Measurements from ENCODE around the gene HSPA2. TPM values are rescaled to one million over a fixed set of nuclear protein-coding genes. Genes with fewer than 3 reads are reported as not detected.

The HSPA2 gene
- total and polyA plus RNA-seq, 2 of the 13 experiments (the other 11 are each of a cell fraction or from before 2014, with no cell fraction given): 0.15 to 0.27 TPM

DNA sequence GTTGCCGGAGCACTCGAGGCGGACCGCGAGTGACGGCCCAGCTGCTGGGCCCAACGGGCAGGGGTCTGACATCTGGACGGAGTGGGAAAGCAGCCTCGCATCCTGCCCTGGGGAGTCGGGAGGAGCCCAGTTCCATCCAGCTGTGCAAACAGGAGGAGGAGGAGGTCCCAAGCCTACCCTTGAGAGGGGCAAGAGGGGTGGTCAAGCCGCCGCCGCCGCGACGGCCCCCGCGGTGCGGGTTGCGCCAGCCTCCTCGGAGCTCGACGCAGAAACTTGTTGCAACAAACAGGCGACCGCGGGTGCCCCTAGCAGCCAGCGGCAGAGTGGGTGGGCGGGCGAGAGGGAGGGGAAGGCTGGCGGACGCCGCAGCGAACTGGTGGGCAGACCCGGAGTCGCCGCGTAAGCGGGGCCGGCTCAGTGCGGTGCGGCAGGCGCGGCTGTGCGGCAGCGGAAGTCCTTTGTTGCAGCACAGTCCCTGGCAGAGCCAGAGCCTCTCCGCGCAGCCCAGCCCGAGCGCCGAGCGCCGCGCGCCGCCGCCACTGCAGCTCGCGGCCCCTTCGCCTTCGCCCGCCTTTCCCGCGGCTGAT lies 36.1 kb upstream of the HSPA2 start, which contains the start of gene ZBTB1 (continued):
- TF ChIP-seq SAP130 (CRISPR knock-in tag; IDR thresholded peaks at IDR 0.05; ENCODE audit: low read depth): no peak; the same call in none of the 2 replicates
- TF ChIP-seq STAG1 (CRISPR knock-in tag; IDR thresholded peaks at IDR 0.05): no peak
- TF ChIP-seq ZNF547 (CRISPR knock-in tag; IDR thresholded peaks at IDR 0.05): peak; percentile 17; the same call in 1 of the 2 replicates
- peak; percentile 84 for TF ChIP-seq TAF1 (CRISPR knock-in tag; IDR thresholded peaks at IDR 0.05)
- TF ChIP-seq, protein P1, sequence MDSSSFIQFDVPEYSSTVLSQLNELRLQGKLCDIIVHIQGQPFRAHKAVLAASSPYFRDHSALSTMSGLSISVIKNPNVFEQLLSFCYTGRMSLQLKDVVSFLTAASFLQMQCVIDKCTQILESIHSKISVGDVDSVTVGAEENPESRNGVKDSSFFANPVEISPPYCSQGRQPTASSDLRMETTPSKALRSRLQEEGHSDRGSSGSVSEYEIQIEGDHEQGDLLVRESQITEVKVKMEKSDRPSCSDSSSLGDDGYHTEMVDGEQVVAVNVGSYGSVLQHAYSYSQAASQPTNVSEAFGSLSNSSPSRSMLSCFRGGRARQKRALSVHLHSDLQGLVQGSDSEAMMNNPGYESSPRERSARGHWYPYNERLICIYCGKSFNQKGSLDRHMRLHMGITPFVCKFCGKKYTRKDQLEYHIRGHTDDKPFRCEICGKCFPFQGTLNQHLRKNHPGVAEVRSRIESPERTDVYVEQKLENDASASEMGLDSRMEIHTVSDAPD (CRISPR knock-in tag; IDR thresholded peaks at IDR 0.05): 0 out of 2 replicates have a peak, but pooled peaks have one; percentile 3
- TF ChIP-seq FIP1L1 (IDR thresholded peaks at IDR 0.05; ENCODE audit: borderline replicate concordance, insufficient read depth, low read depth, low read length): no peak
- TF ChIP-seq ATF7-NPFF (CRISPR knock-in tag; IDR thresholded peaks at IDR 0.05; ENCODE audit: low read depth): no peak; the same call in 1 of the 2 replicates
- no peak for TF ChIP-seq KLF9 (CRISPR knock-in tag; IDR thresholded peaks at IDR 0.05; ENCODE audit: low read depth)
- no peak for TF ChIP-seq ZNF569 (CRISPR knock-in tag; IDR thresholded peaks at IDR 0.05; ENCODE audit: borderline replicate concordance)
- TF ChIP-seq, protein P2, sequence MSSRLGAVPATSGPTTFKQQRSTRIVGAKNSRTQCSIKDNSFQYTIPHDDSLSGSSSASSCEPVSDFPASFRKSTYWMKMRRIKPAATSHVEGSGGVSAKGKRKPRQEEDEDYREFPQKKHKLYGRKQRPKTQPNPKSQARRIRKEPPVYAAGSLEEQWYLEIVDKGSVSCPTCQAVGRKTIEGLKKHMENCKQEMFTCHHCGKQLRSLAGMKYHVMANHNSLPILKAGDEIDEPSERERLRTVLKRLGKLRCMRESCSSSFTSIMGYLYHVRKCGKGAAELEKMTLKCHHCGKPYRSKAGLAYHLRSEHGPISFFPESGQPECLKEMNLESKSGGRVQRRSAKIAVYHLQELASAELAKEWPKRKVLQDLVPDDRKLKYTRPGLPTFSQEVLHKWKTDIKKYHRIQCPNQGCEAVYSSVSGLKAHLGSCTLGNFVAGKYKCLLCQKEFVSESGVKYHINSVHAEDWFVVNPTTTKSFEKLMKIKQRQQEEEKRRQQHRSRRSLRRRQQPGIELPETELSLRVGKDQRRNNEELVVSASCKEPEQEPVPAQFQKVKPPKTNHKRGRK (CRISPR knock-in tag; IDR thresholded peaks at IDR 0.05): no peak
- TF ChIP-seq KLF15 (CRISPR knock-in tag; IDR thresholded peaks at IDR 0.05; ENCODE audit: borderline replicate concordance): 0 out of 2 replicates have a peak, but pooled peaks have one; percentile 24
- TF ChIP-seq, protein P3, sequence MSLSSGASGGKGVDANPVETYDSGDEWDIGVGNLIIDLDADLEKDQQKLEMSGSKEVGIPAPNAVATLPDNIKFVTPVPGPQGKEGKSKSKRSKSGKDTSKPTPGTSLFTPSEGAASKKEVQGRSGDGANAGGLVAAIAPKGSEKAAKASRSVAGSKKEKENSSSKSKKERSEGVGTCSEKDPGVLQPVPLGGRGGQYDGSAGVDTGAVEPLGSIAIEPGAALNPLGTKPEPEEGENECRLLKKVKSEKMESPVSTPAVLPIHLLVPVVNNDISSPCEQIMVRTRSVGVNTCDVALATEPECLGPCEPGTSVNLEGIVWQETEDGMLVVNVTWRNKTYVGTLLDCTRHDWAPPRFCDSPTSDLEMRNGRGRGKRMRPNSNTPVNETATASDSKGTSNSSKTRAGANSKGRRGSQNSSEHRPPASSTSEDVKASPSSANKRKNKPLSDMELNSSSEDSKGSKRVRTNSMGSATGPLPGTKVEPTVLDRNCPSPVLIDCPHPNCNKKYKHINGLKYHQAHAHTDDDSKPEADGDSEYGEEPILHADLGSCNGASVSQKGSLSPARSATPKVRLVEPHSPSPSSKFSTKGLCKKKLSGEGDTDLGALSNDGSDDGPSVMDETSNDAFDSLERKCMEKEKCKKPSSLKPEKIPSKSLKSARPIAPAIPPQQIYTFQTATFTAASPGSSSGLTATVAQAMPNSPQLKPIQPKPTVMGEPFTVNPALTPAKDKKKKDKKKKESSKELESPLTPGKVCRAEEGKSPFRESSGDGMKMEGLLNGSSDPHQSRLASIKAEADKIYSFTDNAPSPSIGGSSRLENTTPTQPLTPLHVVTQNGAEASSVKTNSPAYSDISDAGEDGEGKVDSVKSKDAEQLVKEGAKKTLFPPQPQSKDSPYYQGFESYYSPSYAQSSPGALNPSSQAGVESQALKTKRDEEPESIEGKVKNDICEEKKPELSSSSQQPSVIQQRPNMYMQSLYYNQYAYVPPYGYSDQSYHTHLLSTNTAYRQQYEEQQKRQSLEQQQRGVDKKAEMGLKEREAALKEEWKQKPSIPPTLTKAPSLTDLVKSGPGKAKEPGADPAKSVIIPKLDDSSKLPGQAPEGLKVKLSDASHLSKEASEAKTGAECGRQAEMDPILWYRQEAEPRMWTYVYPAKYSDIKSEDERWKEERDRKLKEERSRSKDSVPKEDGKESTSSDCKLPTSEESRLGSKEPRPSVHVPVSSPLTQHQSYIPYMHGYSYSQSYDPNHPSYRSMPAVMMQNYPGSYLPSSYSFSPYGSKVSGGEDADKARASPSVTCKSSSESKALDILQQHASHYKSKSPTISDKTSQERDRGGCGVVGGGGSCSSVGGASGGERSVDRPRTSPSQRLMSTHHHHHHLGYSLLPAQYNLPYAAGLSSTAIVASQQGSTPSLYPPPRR (CRISPR knock-in tag; IDR thresholded peaks at IDR 0.05; ENCODE audit: borderline replicate concordance): no peak; the same call in 1 of the 2 replicates
- TF ChIP-seq SPEN (CRISPR knock-in tag; IDR thresholded peaks at IDR 0.05; ENCODE audit: low read depth): peak; percentile 47; the same call in 1 of the 2 replicates
- TF ChIP-seq KMT2B (CRISPR knock-in tag; IDR thresholded peaks at IDR 0.05): peak; percentile 44; the same call in 1 of the 2 replicates
- peak; percentile 66; the same call in 1 of the 2 replicates for TF ChIP-seq KMT2A (CRISPR knock-in tag; IDR thresholded peaks at IDR 0.05)
- no peak for TF ChIP-seq NBN (conservative IDR thresholded peaks at IDR 0.05)
- TF ChIP-seq, protein P4, sequence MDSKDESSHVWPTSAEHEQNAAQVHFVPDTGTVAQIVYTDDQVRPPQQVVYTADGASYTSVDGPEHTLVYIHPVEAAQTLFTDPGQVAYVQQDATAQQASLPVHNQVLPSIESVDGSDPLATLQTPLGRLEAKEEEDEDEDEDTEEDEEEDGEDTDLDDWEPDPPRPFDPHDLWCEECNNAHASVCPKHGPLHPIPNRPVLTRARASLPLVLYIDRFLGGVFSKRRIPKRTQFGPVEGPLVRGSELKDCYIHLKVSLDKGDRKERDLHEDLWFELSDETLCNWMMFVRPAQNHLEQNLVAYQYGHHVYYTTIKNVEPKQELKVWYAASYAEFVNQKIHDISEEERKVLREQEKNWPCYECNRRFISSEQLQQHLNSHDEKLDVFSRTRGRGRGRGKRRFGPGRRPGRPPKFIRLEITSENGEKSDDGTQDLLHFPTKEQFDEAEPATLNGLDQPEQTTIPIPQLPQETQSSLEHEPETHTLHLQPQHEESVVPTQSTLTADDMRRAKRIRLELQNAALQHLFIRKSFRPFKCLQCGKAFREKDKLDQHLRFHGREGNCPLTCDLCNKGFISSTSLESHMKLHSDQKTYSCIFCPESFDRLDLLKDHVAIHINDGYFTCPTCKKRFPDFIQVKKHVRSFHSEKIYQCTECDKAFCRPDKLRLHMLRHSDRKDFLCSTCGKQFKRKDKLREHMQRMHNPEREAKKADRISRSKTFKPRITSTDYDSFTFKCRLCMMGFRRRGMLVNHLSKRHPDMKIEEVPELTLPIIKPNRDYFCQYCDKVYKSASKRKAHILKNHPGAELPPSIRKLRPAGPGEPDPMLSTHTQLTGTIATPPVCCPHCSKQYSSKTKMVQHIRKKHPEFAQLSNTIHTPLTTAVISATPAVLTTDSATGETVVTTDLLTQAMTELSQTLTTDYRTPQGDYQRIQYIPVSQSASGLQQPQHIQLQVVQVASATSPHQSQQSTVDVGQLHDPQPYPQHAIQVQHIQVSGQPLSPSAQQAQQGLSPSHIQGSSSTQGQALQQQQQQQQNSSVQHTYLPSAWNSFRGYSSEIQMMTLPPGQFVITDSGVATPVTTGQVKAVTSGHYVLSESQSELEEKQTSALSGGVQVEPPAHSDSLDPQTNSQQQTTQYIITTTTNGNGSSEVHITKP (CRISPR knock-in tag; IDR thresholded peaks at IDR 0.05; ENCODE audit: low read depth): peak; percentile 89
- TF ChIP-seq CHD2 (IDR thresholded peaks at IDR 0.05; ENCODE audit: low read depth, low read length): no peak
